DOHH2 (cell line): Measurements from ENCODE around the gene CSRNP3.

Experiments used
- H3F3A ChIP-seq: fragments of 200-600 bp; sonication (generic), shearing (Covaris generic); 2 replicates; pipeline ENCODE4 v1.6.0; 2016; ENCODE audit warnings: antibody characterized with exemption, mild to moderate bottlenecking; ENCODE audit not compliant: control insufficient read depth, insufficient read depth
- H3K27ac ChIP-seq: fragments of 200-600 bp; sonication (generic); 2 replicates; pipeline ENCODE4 v1.5.1; 2014; ENCODE audit warnings: low read depth, mild to moderate bottlenecking, low read length, moderate library complexity
- H3K27me3 ChIP-seq: fragments of 200-600 bp; sonication (generic); 2 replicates; pipeline ENCODE4 v1.6.1; 2014; ENCODE audit warnings: mild to moderate bottlenecking, low read length, mixed read lengths; ENCODE audit not compliant: control insufficient read depth
- H3K36me3 ChIP-seq: fragments of 200-600 bp; sonication (generic); 2 replicates; pipeline ENCODE4 v1.6.1; 2014; ENCODE audit warnings: mild to moderate bottlenecking, low read length, moderate library complexity, mixed read lengths; ENCODE audit not compliant: control insufficient read depth
- H3K4me1 ChIP-seq: fragments of 200-600 bp; sonication (generic); 2 replicates; pipeline ENCODE4 v1.6.1; 2014; ENCODE audit warnings: mild to moderate bottlenecking, low read length, mixed read lengths; ENCODE audit not compliant: control insufficient read depth
- H3K4me2 ChIP-seq: fragments of 200-600 bp; sonication (generic); 2 replicates; pipeline ENCODE4 v1.6.0; 2014; ENCODE audit warnings: mild to moderate bottlenecking, low read length, moderate library complexity
- H3K4me3 ChIP-seq: fragments of 200-600 bp; sonication (generic); 2 replicates; pipeline ENCODE4 v1.5.1; 2014; ENCODE audit warnings: mild to moderate bottlenecking, low read length, mixed read lengths
- H3K79me2 ChIP-seq: fragments of 200-600 bp; sonication (generic); 2 replicates; pipeline ENCODE4 v1.6.1; 2014; ENCODE audit warnings: mild to moderate bottlenecking, low read length, mixed read lengths; ENCODE audit not compliant: control insufficient read depth
- H3K9me2 ChIP-seq: fragments of 200-600 bp; sonication (generic); replicated peaks from 2 replicates; pipeline ENCODE4 v1.6.1; 2014; ENCODE audit warnings: mild to moderate bottlenecking, low read length, mixed read lengths; ENCODE audit not compliant: control insufficient read depth
- H3K9me3 ChIP-seq: fragments of 200-600 bp; sonication (generic); 2 replicates; pipeline ENCODE4 v1.6.1; 2014; ENCODE audit warnings: antibody characterized with exemption, low read length, mixed read lengths; ENCODE audit not compliant: control insufficient read depth, insufficient read depth
- H4K20me1 ChIP-seq: fragments of 200-600 bp; sonication (generic); 2 replicates; pipeline ENCODE4 v1.6.0; 2014; ENCODE audit warnings: low read depth, mild to moderate bottlenecking, antibody characterized with exemption, low read length, moderate library complexity; ENCODE audit not compliant: control insufficient read depth, insufficient read depth
- EZH2phosphoT487 ChIP-seq: fragments of 200-600 bp; sonication (generic); IDR thresholded peaks from 2 replicates; pipeline ENCODE4 v1.6.1; 2017; ENCODE audit warnings: borderline replicate concordance, mild to moderate bottlenecking, antibody characterized with exemption, low read length, moderate library complexity, mixed read lengths
- TF ChIP-seq, protein P1 (sequence below): fragments of 200-600 bp; sonication (generic); IDR thresholded peaks from one replicate; pipeline ENCODE4 v1.5.1; 2014; ENCODE audit warnings: antibody characterized with exemption, mild to moderate bottlenecking, low read depth, low read length; ENCODE audit not compliant: poor library complexity, severe bottlenecking

CSRNP3 gene

DNA sequence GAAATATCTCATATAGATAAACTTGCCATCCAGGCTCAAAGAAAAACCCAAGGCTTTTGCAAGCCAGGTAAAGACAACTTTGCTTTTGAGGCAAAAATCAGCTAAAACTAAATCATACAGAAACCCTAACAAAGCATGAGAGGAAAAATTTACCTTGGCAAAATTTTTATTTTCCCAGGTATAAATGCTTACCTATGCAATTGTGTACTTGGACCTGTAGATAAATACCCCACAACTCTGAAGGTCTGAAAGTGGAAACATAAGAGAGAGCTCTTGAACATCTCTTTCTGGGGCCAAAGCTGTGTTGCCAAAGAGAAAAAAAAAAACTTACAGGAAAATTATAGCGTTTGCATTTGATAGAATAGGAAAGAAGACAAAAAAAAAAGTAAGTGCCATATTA is 14.6 kb upstream of the CSRNP3 start:
- Histone ChIP-seq H3F3A (no peaks in the 10 kb centered on the region), H3K4me2 (no peak overlapping the region), H4K20me1 (no peaks in the 10 kb centered on the region), H3K27me3 (no peaks in the 10 kb centered on the region), H3K79me2 (no peaks in the 10 kb centered on the region), H3K36me3 (no peaks in the 10 kb centered on the region), H3K9me3 (no peaks in the 10 kb centered on the region), H3K4me1 (no peaks in the 10 kb centered on the region), H3K4me3 (no peak overlapping the region), H3K9me2 (no peaks in the 10 kb centered on the region), H3K27ac (no peak overlapping the region)
- TF ChIP-seq EZH2phosphoT487 = no peak
- TF ChIP-seq, protein P1, sequence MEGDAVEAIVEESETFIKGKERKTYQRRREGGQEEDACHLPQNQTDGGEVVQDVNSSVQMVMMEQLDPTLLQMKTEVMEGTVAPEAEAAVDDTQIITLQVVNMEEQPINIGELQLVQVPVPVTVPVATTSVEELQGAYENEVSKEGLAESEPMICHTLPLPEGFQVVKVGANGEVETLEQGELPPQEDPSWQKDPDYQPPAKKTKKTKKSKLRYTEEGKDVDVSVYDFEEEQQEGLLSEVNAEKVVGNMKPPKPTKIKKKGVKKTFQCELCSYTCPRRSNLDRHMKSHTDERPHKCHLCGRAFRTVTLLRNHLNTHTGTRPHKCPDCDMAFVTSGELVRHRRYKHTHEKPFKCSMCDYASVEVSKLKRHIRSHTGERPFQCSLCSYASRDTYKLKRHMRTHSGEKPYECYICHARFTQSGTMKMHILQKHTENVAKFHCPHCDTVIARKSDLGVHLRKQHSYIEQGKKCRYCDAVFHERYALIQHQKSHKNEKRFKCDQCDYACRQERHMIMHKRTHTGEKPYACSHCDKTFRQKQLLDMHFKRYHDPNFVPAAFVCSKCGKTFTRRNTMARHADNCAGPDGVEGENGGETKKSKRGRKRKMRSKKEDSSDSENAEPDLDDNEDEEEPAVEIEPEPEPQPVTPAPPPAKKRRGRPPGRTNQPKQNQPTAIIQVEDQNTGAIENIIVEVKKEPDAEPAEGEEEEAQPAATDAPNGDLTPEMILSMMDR = no peak

- no peak for TF ChIP-seq EZH2phosphoT487
- TF ChIP-seq, protein P1 = no peak
- no peak overlapping the region for H3K4me3 ChIP-seq
- H3K4me1 ChIP-seq = no peaks in the 10 kb centered on the region
- no peak overlapping the region for H3K27ac ChIP-seq
- no peaks in the 10 kb centered on the region for H3K79me2 ChIP-seq
- H4K20me1 ChIP-seq = no peaks in the 10 kb centered on the region
- H3K27me3 ChIP-seq = no peaks in the 10 kb centered on the region
- H3K4me2 ChIP-seq = no peak overlapping the region
- no peaks in the 10 kb centered on the region for H3K36me3 ChIP-seq
- no peaks in the 10 kb centered on the region for H3K9me2 ChIP-seq
- no peaks in the 10 kb centered on the region for H3F3A ChIP-seq
- H3K9me3 ChIP-seq = no peaks in the 10 kb centered on the region
These were observed 13.5 kb upstream of the CSRNP3 start for GRCh38 chr2:165456027-165456426.

DNA sequence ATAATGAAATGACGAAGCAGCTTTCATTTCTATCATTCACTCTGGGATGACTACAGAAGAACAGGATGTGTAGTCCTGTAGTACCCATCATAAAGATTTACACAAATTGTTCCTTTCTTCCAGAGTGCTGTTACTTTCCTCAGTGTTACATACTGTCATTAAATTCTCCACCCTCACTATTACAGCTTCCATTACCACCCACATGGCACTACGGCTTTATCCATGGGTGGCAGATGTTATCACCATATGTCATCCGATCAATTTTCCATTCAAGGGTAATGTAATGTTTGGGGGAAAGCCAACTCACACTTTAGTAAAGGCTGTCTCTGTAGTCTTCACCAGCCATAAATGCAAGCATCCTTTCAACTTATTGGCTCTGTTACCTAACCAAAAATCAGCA is 7.1 kb upstream of the CSRNP3 start:
- Histone ChIP-seq H3K36me3 (no peaks in the 10 kb centered on the region), H3K9me3 (no peaks in the 10 kb centered on the region), H3K79me2 (no peaks in the 10 kb centered on the region), H3K4me1 (no peaks in the 10 kb centered on the region), H3K9me2 (no peaks in the 10 kb centered on the region), H3F3A (no peaks in the 10 kb centered on the region), H3K4me2 (no peak overlapping the region), H3K27me3 (no peaks in the 10 kb centered on the region), H4K20me1 (no peaks in the 10 kb centered on the region), H3K4me3 (no peak overlapping the region), H3K27ac (no peak overlapping the region)
- TF ChIP-seq, protein P1 = no peak
- no peak for TF ChIP-seq EZH2phosphoT487

DNA sequence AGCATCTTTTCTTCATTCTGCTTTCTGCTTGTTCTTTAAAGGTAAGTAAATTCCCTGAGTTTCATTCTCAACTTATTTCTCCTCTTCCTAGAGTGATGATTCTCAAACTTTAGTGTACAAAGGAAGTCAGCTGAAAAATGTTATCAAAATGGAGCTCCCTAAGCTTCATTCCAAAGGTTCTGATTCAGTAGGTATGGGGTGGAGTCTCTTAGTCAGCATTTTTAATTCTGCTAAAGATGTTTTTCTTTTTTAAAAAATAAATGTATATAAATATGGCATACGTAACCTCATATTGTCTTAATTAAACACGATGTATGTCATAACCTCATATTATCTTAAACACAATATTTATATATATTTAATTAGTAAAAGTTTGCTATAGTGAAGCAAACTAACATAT is 3.1 kb upstream of the CSRNP3 start:
- Histone ChIP-seq H4K20me1 (no peaks in the 10 kb centered on the region), H3K9me2 (no peaks in the 10 kb centered on the region), H3F3A (no peaks in the 10 kb centered on the region), H3K9me3 (no peaks in the 10 kb centered on the region), H3K4me3 (no peak overlapping the region), H3K36me3 (no peaks in the 10 kb centered on the region), H3K4me1 (peaks cover under 1% of the 10 kb centered on the region; the same call in 1 of the 2 replicates), H3K4me2 (no peak overlapping the region), H3K27ac (no peak overlapping the region), H3K79me2 (no peaks in the 10 kb centered on the region), H3K27me3 (no peaks in the 10 kb centered on the region)
- TF ChIP-seq, protein P1 = no peak
- TF ChIP-seq EZH2phosphoT487 = no peak
